ENCODE results near the gene UPF3A. TPM values are rescaled to one million over a fixed set of nuclear protein-coding genes. Genes with fewer than 3 reads are reported as not detected.
"Not testable (repeated sequence)": the region's sequence is repeated elsewhere in the genome, so short reads cannot be mapped to it uniquely, and the experiment has no call there.

Gene UPF3A
- total RNA-seq, 6 experiments from 2014 or later: 10.6 to 24.3 (median 14.8) TPM

DNA sequence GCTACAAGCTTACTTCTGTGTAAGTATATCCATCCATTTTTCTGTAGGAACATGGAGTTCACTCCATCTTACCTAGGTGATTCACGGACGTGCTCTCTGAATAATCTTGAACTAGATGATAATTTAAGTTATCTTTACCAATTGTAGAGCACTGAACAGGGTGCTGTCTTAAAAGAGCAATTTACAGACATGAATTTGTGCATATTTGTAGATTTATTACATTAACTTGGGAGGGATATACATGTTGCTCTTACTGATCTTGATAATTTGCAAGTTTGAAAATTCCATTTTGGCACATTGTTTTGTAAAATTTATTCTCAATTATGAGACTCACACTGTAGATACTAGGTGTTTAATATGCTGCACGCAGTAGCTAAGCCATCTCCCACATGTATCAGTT, 37.4 kb upstream of the UPF3A start:
- DNase-seq: no peak
- Histone ChIP-seq H3K4me3 (no peak overlapping the region), H3K36me3 (peaks cover 0 to 100% (median 59%) of the 10 kb centered on the region in 4 donors), H3K4me1 (no peaks in the 10 kb centered on the region), H3K27me3 (no peaks in the 10 kb centered on the region), H3K9me3 (no peaks in the 10 kb centered on the region), H3K27ac (no peak overlapping the region)
- TF ChIP-seq, protein P1, sequence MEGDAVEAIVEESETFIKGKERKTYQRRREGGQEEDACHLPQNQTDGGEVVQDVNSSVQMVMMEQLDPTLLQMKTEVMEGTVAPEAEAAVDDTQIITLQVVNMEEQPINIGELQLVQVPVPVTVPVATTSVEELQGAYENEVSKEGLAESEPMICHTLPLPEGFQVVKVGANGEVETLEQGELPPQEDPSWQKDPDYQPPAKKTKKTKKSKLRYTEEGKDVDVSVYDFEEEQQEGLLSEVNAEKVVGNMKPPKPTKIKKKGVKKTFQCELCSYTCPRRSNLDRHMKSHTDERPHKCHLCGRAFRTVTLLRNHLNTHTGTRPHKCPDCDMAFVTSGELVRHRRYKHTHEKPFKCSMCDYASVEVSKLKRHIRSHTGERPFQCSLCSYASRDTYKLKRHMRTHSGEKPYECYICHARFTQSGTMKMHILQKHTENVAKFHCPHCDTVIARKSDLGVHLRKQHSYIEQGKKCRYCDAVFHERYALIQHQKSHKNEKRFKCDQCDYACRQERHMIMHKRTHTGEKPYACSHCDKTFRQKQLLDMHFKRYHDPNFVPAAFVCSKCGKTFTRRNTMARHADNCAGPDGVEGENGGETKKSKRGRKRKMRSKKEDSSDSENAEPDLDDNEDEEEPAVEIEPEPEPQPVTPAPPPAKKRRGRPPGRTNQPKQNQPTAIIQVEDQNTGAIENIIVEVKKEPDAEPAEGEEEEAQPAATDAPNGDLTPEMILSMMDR (IDR thresholded peaks at IDR 0.05): no peak
- no peak for TF ChIP-seq POLR2A (IDR thresholded peaks at IDR 0.05)
- intact Hi-C loops (cut with DNase I): no loop called here
- ATAC-seq: no peak
- WGBS (ENCODE audit: insufficient coverage, low coverage, low lambda C conversion rate, missing lambda C conversion rate): 94% methylated on average over 3 of the region's 3 CpGs

DNA sequence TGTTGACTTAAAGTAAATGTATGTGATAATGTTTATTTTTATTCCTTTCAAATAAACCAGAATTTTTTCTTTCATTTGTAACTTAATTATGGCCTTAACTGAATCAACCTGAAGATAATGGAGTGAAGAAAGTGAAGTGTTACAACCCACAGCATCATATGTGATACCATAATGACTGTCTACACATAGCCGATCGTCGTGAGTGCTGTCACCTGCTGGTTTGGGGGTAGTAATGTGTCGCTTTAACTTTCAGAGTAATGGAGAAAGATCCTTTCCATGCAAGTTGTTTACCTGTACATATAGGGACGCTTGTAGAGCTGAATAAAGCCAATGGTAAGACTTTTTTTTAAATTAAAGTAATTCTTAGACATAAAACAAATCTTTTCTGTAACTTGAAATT, 36.8 kb upstream of the UPF3A start:
- intact Hi-C loops (cut with DNase I): no loop called here
- TF ChIP-seq, protein P1 (IDR thresholded peaks at IDR 0.05): no peak
- H3K27ac ChIP-seq: no peak overlapping the region
- H3K4me3 ChIP-seq: no peak overlapping the region
- H3K27me3 ChIP-seq: no peaks in the 10 kb centered on the region
- no peaks in the 10 kb centered on the region for H3K4me1 ChIP-seq
- H3K9me3 ChIP-seq: no peaks in the 10 kb centered on the region
- DNase-seq: no peak
- 76% methylated on average over 5 of the region's 5 CpGs for WGBS (ENCODE audit: insufficient coverage, low coverage, low lambda C conversion rate, missing lambda C conversion rate)
- H3K36me3 ChIP-seq: peaks cover 0 to 100% (median 53%) of the 10 kb centered on the region in 4 donors
- ATAC-seq: no peak

DNA sequence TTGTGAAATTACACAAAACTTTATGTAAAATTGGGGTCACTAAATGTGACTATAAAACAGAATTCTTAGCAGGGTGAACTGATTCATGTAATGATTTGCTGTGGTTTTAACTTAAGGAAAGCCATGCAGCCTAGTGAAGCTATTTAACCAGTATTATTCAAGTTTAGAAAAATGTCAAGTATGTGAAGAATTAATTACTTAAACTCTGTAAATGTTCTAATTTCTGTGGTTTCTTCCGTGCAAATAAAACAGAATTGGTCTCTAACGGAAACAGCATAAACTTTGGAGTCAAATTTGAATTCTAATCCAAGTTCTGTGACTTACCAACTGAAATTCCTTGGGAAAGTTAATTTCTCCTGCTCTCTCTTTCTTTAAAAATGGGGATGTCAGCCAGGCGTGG, 33.4 kb upstream of the UPF3A start:
- ATAC-seq (no peak), DNase-seq (no peak)
- H3K27ac ChIP-seq: no peak overlapping the region
- H3K36me3 ChIP-seq: peaks cover 0 to 85% (median 44%) of the 10 kb centered on the region in 4 donors
- WGBS (ENCODE audit: insufficient coverage, low coverage, low lambda C conversion rate, missing lambda C conversion rate): 80% methylated on average over 3 of the region's 3 CpGs
- no peaks in the 10 kb centered on the region for H3K27me3 ChIP-seq
- H3K9me3 ChIP-seq: no peaks in the 10 kb centered on the region
- no peaks in the 10 kb centered on the region for H3K4me1 ChIP-seq
- intact Hi-C loops (cut with DNase I): no loop called here
- TF ChIP-seq, protein P1 (IDR thresholded peaks at IDR 0.05): no peak
- TF ChIP-seq POLR2A (IDR thresholded peaks at IDR 0.05): no peak
- no peak overlapping the region for H3K4me3 ChIP-seq

DNA sequence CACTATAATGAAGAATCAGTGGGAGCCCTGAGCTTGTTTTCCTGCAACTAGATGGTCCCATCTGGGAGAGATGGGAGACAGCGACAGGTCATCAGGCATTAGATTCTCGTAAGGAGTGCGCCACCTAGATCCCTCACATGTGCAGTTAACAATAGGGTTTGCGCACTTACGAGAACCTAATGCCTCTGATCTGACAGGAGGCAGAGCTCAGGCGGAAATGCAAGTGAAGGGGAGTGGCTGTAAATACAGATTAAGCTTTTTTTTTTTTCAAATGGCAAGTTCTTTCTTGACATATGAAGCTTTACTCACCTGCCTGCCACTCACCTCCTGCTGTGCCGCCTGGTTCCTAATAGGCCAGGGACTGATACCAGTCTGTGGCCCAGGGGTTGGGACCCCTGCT, 32.3 kb upstream of the UPF3A start:
- DNase-seq (no peak), ATAC-seq (no peak)
- intact Hi-C loops (cut with DNase I): no loop called here
- no peaks in the 10 kb centered on the region for H3K27me3 ChIP-seq
- H3K9me3 ChIP-seq: no peaks in the 10 kb centered on the region
- H3K4me1 ChIP-seq: no peaks in the 10 kb centered on the region
- H3K36me3 ChIP-seq: peaks cover 0 to 82% (median 40%) of the 10 kb centered on the region in 4 donors
- no peak overlapping the region for H3K27ac ChIP-seq
- H3K4me3 ChIP-seq: no peak overlapping the region
- TF ChIP-seq POLR2A (IDR thresholded peaks at IDR 0.05): no peak
- TF ChIP-seq, protein P1 (IDR thresholded peaks at IDR 0.05): no peak
- 94% methylated on average over 7 of the region's 7 CpGs for WGBS (ENCODE audit: insufficient coverage, low coverage, low lambda C conversion rate, missing lambda C conversion rate)

DNA sequence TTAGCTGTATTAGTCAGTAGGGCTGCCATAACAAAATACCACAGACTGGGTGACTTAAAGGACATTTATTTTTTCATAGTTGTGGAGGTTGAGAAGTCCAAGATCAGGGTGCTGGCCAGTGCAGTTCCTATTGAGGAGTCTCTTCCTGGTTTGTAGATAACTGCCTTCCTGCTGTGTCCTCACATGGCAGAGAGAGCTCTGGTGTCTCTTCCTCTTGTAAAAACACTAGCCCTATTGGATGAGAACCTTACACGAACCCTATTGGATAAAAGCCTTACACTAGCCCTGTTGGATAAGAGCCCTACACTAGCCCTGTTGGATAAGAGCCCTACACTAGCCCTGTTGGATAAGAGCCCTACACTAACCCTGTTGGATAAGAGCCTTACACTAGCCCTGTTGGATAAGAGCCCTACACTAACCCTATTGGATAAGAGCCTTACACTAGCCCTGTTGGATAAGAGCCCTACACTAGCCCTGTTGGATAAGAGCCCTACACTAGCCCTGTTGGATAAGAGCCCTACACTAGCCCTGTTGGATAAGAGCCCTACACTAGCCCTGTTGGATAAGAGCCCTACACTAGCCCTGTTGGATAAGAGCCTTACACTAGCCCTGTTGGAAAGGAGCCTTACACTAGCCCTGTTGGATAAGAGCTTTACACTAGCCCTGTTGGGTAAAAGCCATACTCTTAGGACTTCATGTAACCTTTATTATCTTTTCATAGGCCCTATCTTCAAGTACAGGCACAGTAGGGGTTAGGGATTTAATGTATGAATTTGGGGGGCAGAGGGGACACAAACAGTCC, 29.6 kb upstream of the UPF3A start:
- H3K9me3 ChIP-seq; intact Hi-C loops (cut with DNase I); DNase-seq; H3K4me1 ChIP-seq; H3K27me3 ChIP-seq; H3K27ac ChIP-seq; H3K4me3 ChIP-seq: not testable (repeated sequence)
- WGBS (ENCODE audit: insufficient coverage, low coverage, low lambda C conversion rate, missing lambda C conversion rate): no CpG with 5 or more reads among the region's 1 CpG
- H3K36me3 ChIP-seq: peaks cover 0 to 81% (median 23%) of the 10 kb centered on the region in 4 donors
- peak in 1 of 4 donors; percentile 64 for ATAC-seq

All from right lobe of liver (tissue), 6 donors.